Gastrocnemius medialis (tissue), 4 donors: ENCODE data around the gene SERPINE3. TPM values are rescaled to one million over a fixed set of nuclear protein-coding genes. Genes with fewer than 3 reads are reported as not detected.

Source experiments
- ATAC-seq, 2 donors: fragments of 150-250 bp; one replicate each; pipeline ENCODE4 v1.9.1; 2016
- DNase-seq, 2 donors: peaks; one replicate each; pipeline ENCODE4 v3.0.0-alpha.2; 2019
- H3K27ac ChIP-seq, 4 donors: fragments of 200-600 bp; sonication (generic); 1 replicate in 1 of 4; 2 replicates in 3 of 4; pipeline ENCODE4 v1.5.1; 2016 to 2018; ENCODE audit warnings: mild to moderate bottlenecking in 2 of 4, moderate library complexity in 1 of 4
- H3K27me3 ChIP-seq, 3 donors: fragments of 200-600 bp; sonication (generic) in 2 of 3; 1 replicate in 1 of 3; 2 replicates in 2 of 3; pipeline versions ENCODE4 v1.5.1 to v1.6.0; 2016 to 2019; ENCODE audit warnings: mild to moderate bottlenecking in 1 of 3, moderate library complexity in 1 of 3
- H3K36me3 ChIP-seq, 2 donors: fragments of 200-600 bp; sonication (generic) in 1 of 2; one replicate each; pipeline ENCODE4 v1.5.1; 2017 to 2018
- H3K4me1 ChIP-seq, 2 donors: fragments of 200-600 bp; sonication (generic) in 1 of 2; one replicate each; pipeline ENCODE4 v1.5.1; 2016 to 2017; ENCODE audit warnings: mild to moderate bottlenecking in 2 of 2
- H3K4me3 ChIP-seq, 4 donors: fragments of 200-600 bp; sonication (generic) in 3 of 4; 1 replicate in 1 of 4; 2 replicates in 3 of 4; pipeline ENCODE4 v1.5.1; 2016 to 2019; ENCODE audit warnings: mild to moderate bottlenecking in 2 of 4
- H3K9me3 ChIP-seq, 3 donors: fragments of 200-600 bp; sonication (generic) in 2 of 3; 1 replicate in 1 of 3; 2 replicates in 2 of 3; pipeline ENCODE4 v1.5.1; 2016 to 2019
- POLR2A ChIP-seq, 2 donors: fragments of 450-650 bp; IDR thresholded peaks; one replicate each; pipeline ENCODE4 v1.6.1; 2017; ENCODE audit warnings: antibody characterized with exemption in 2 of 2, mild to moderate bottlenecking in 2 of 2, moderate library complexity in 2 of 2
- in situ Hi-C, 4 donors: fragments of 200-750 bp; cut with MboI; loops; one replicate each; pipeline versions ENCODE4 v1.15.0 to v1.8.0; 2017; ENCODE audit warnings: low sequenced_read_pairs in 4 of 4
- intact Hi-C: fragments of 100-400 bp; cut with DNase I; formaldehyde crosslinking; loops from one replicate; pipeline ENCODE4 v1.15.1; 2023; ENCODE audit warnings: low total_unique reads
- total RNA-seq, 4 donors: library from RNA; depleted of rRNA; stranded (reverse); fragments of >200 nt; gene quantifications; one replicate each; pipeline versions ENCODE4 v1.1.0 to v1.2.3, GENCODE V29; 2016
- TF ChIP-seq, protein P1 (sequence below), 5 experiments: fragments of 450-650 bp in 3 of 5; fragments of 200-600 bp in 2 of 5; sonication (generic) in 2 of 5; IDR thresholded peaks in 4 of 5; conservative IDR thresholded peaks in 1 of 5; 1 replicate in 4 of 5; 2 replicates in 1 of 5; pipeline ENCODE4 v1.5.1; 2016 to 2019; ENCODE audit warnings: antibody characterized with exemption in 5 of 5, mild to moderate bottlenecking in 3 of 5, moderate library complexity in 3 of 5

SERPINE3 gene
- not detected for total RNA-seq

DNA sequence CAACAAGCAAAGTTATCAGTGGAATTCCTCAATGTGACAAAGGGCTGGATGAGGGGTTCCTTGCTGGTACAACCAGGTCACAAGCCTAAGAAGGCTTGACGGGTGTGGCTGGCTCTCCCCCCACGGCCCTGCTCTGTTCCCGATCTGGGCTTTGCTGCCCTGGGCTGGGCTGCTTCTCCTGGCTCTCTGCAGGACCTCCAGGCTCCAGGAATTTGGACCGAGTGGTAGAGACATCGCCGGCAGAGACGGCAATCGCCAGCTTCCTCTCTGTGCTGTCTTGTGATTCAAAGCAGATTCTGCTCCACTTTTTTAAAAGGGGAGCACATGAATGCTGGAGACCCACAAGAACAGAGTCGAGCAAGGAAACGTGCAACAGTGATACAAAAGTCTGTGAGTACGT is at the start of gene SERPINE3:
Gene SERPINE3 (plus strand): TSS at position 338 of the 400 bp plus-strand sequence. CDS start 1,401 bp downstream, outside the sequence.
- intact Hi-C loops: no loop called here
- Histone ChIP-seq H3K36me3 (no peaks in the 10 kb centered on the region), H3K27ac (no peak within 1 kb of the TSS), H3K4me3 (no peak within 1 kb of the TSS), H3K9me3 (no peaks in the 10 kb centered on the region), H3K4me1 (no peaks in the 10 kb centered on the region), H3K27me3 (no peaks in the 10 kb centered on the region)
- no peak for ATAC-seq
- no peak for DNase-seq
- in situ Hi-C loops: no loop called here
- TF ChIP-seq POLR2A (IDR thresholded peaks at IDR 0.05): no peak
- TF ChIP-seq, protein P1, sequence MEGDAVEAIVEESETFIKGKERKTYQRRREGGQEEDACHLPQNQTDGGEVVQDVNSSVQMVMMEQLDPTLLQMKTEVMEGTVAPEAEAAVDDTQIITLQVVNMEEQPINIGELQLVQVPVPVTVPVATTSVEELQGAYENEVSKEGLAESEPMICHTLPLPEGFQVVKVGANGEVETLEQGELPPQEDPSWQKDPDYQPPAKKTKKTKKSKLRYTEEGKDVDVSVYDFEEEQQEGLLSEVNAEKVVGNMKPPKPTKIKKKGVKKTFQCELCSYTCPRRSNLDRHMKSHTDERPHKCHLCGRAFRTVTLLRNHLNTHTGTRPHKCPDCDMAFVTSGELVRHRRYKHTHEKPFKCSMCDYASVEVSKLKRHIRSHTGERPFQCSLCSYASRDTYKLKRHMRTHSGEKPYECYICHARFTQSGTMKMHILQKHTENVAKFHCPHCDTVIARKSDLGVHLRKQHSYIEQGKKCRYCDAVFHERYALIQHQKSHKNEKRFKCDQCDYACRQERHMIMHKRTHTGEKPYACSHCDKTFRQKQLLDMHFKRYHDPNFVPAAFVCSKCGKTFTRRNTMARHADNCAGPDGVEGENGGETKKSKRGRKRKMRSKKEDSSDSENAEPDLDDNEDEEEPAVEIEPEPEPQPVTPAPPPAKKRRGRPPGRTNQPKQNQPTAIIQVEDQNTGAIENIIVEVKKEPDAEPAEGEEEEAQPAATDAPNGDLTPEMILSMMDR (IDR thresholded peaks at IDR 0.05 in 4 of 5, conservative IDR thresholded peaks at IDR 0.05 in 1 of 5): no peak

DNA sequence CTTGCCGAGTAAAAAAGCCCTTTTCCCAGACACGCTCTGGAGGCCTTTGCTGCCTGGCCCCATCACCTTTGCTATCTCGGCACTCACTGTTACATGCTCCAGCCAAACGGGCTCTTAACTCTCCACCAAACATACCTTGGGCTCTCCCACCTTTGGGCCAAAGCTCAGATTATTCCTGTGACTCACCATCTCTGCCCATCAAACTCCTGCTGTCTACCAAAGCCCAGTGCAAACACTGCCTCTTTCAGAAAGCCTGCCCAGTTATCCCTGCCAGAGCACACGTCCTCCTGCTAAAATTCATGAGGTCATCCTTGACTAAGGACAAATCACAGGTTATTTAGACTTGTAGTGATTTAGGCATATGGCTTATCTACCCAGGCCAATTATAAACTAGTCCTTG is 48.1 kb upstream of the SERPINE3 start:
- Histone ChIP-seq H3K4me3 (no peak overlapping the region), H3K4me1 (no peaks in the 10 kb centered on the region), H3K27me3 (no peaks in the 10 kb centered on the region), H3K36me3 (no peaks in the 10 kb centered on the region), H3K9me3 (no peaks in the 10 kb centered on the region), H3K27ac (no peak overlapping the region)
- ATAC-seq (no peak), DNase-seq (no peak)
- intact Hi-C loops (no loop called here), in situ Hi-C loops (loop anchor here in 1 of 4 donors (25.0 kb wide), 1 partner anchor 179 kb away; the partner anchor contains the start of gene C13orf42)
- no peak for TF ChIP-seq POLR2A (IDR thresholded peaks at IDR 0.05)
- TF ChIP-seq, protein P1 (IDR thresholded peaks at IDR 0.05 in 4 of 5, conservative IDR thresholded peaks at IDR 0.05 in 1 of 5): no peak

DNA sequence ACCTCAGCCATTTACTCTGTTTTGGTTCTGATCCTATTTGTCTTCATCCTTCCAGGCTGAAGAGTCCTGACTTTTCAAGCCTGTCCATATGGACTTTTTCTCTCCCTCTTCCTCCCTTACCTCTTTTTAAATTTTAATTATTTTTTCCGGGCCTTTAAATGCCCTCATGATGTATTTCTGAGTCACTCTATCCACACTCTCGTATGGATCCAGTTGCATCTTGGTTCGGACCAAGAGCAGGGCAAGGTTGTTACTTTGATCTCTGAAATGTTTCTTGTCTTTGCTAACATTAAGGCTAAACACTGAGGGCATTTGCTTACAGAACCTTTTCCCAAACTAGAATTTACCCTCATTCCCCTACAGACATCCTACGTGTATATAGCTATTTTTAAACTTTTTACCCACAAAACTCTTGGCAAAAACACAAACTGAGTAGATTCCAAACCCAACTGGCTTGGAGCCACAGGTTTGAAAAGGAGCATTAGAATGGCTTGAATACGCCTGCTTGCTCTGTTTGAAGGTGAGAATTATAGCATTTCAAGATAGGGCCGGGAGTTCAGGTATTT is 47.4 kb upstream of the SERPINE3 start:
- intact Hi-C loops (no loop called here), in situ Hi-C loops (loop anchor here in 1 of 4 donors (25.0 kb wide), 1 partner anchor 180 kb away; the partner anchor contains the start of gene C13orf42)
- no peak for DNase-seq
- no peak overlapping the region for H3K4me3 ChIP-seq
- H3K27ac ChIP-seq: no peak overlapping the region
- H3K36me3 ChIP-seq: no peaks in the 10 kb centered on the region
- H3K27me3 ChIP-seq: no peaks in the 10 kb centered on the region
- TF ChIP-seq, protein P1 (IDR thresholded peaks at IDR 0.05 in 4 of 5, conservative IDR thresholded peaks at IDR 0.05 in 1 of 5): no peak
- no peak for TF ChIP-seq POLR2A (IDR thresholded peaks at IDR 0.05)
- no peak for ATAC-seq
- no peaks in the 10 kb centered on the region for H3K4me1 ChIP-seq
- H3K9me3 ChIP-seq: no peaks in the 10 kb centered on the region

DNA sequence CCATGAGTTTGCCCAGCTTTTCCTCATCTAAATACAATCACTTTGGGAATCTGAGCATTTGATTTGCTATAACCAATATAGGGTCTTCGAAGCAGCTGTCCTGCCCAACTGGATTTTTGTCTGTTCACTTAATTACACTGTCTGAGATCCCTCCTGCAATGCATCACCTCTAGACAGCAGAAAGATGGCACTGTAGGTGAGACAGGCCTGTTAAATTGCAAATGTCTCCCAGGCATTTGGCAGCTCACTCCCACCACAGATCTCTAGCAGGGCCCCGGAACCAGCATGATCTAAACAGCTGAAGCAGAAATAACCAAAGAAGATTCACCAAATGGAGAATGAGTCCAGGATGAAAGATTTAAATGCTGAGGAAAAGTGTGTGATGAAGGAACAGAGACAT is 41.9 kb upstream of the SERPINE3 start:
- ATAC-seq: no peak
- H3K4me1 ChIP-seq: no peaks in the 10 kb centered on the region
- H3K4me3 ChIP-seq: no peak overlapping the region
- intact Hi-C loops (no loop called here), in situ Hi-C loops (loop anchor here in 1 of 4 donors (25.0 kb wide), 1 partner anchor 185 kb away; the partner anchor contains the start of gene C13orf42)
- no peak overlapping the region for H3K27ac ChIP-seq
- no peaks in the 10 kb centered on the region for H3K36me3 ChIP-seq
- TF ChIP-seq, protein P1 (IDR thresholded peaks at IDR 0.05 in 4 of 5, conservative IDR thresholded peaks at IDR 0.05 in 1 of 5): no peak
- no peak for TF ChIP-seq POLR2A (IDR thresholded peaks at IDR 0.05)
- no peaks in the 10 kb centered on the region for H3K27me3 ChIP-seq
- no peak for DNase-seq
- H3K9me3 ChIP-seq: no peaks in the 10 kb centered on the region
